ENCODE data around the gene NAA15. TPM values are rescaled to one million over a fixed set of nuclear protein-coding genes. Genes with fewer than 3 reads are reported as not detected.

Gene NAA15
- total RNA-seq, 1 donor from 2014 or later = 6.4 TPM

DNA sequence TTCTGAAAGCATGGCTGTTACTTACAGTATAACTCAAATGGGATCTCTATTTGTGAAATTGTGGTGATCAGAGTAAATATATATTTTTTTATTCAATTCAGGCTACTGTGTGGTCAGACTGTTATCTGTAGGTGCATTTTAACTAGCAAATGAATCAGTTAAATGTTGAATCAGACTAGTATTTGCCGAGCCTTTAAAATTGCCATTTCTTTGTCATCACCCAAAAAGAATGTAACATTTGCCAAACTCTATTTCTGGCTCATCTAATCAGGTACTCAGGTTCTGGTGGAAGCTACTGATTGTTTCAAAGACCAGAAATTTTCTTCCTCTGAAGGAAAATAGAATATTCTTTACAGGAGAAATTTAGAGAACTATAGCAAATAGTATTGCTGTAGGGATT is 1.8 kb upstream of the NAA15 start:
- Histone ChIP-seq H3K36me3 (no peaks in the 10 kb centered on the region), H3K4me3 (peak overlapping the region; percentile 78 to 99), H3K4me1 (peaks cover 3 to 37% of the 10 kb centered on the region in 2 donors), H3K9me3 (no peaks in the 10 kb centered on the region), H3K27ac (peak overlapping the region; percentile 54 to 92), H3K27me3 (no peaks in the 10 kb centered on the region)
- DNase-seq (ENCODE audit: low spot score in 2 of 2) = no peak
- no peak for TF ChIP-seq CTCF (IDR thresholded peaks at IDR 0.05)
- intact Hi-C loops (cut with DNase I) = no loop called here

GRCh38 chr4:139300431-139301112 is 733 bp upstream of the NAA15 start:
- Histone ChIP-seq H3K36me3 (no peaks in the 10 kb centered on the region), H3K4me1 (peaks cover 3 to 34% of the 10 kb centered on the region in 2 donors)
- peak in 1 of 2 donors; percentile 74 for DNase-seq (ENCODE audit: low spot score in 2 of 2)

DNA sequence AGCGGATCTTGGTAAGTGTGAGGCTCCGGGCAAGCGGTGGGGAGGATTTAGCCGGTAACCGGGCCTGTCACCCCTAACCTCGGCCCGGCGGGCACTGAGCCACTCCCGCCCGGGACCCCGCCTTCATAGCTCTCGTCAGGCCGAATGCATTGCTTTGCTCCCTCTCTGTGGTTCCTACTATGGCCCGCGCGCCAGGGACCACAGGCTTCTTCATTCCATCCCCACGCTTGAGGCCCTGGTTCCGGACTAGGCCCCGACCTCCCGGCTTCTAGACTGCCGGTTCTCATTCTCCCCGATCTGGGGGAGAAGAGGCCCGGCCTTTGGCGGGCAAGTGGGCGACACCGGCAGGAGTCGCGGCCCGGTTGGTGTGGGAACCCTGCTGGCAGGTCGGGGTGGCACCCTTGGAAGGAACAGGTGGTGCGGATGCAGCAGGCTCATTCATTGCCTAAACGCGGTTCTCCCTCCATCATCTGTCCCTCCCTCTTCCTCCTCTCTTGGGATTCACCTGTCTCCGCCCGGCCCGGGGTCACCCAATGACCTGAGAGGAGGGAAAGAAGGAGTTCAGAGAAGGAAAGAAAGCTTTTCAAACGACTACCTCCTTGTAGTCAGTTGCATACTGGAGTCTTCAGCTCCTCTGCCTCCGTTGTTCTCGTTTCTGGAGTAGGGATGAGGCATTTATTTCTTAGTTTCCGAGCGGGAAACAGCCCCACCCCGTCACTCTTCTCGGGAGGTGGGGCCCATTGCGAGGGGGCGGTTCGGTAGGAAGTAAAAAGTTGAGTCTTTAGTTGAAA is 711 bp downstream of the NAA15 start, which contains the start of gene NDUFC1:
TSS of gene NDUFC1 (minus strand) at position 657 of the 791 bp plus-strand sequence. CDS start 6,679 bp downstream, outside the sequence.
- H3K27ac ChIP-seq = peak within 1 kb of the TSS; percentile 92 to 95
- intact Hi-C loops (cut with DNase I) = loop anchor here (1.0 to 5.0 kb wide), 4 partner anchors 124 to 1920 kb away; partner anchors contain the start of gene ZNF330
- DNase-seq (ENCODE audit: low spot score in 2 of 2) = peak in 1 of 2 donors; percentile 77
- no peaks in the 10 kb centered on the region for H3K27me3 ChIP-seq
- peaks cover 3 to 35% of the 10 kb centered on the region in 2 donors for H3K4me1 ChIP-seq
- H3K4me3 ChIP-seq = peak within 1 kb of the TSS; percentile 78 to 99
- peak; percentile 16 to 27 (median 19) for TF ChIP-seq CTCF (IDR thresholded peaks at IDR 0.05)
- H3K9me3 ChIP-seq = no peaks in the 10 kb centered on the region
- H3K36me3 ChIP-seq = no peaks in the 10 kb centered on the region

More at GRCh38 chr4:139300431-139301112, 733 bp upstream of the NAA15 start:
- TF ChIP-seq CTCF (IDR thresholded peaks at IDR 0.05) = no peak
- Histone ChIP-seq H3K27ac (peak overlapping the region; percentile 92 to 95), H3K27me3 (no peaks in the 10 kb centered on the region), H3K4me3 (peak overlapping the region; percentile 78 to 99), H3K9me3 (no peaks in the 10 kb centered on the region)
- intact Hi-C loops (cut with DNase I) = loop anchor here (1.0 to 5.0 kb wide), 5 partner anchors 57 to 1922 kb away; partner anchors contain the start of gene ZNF330

DNA sequence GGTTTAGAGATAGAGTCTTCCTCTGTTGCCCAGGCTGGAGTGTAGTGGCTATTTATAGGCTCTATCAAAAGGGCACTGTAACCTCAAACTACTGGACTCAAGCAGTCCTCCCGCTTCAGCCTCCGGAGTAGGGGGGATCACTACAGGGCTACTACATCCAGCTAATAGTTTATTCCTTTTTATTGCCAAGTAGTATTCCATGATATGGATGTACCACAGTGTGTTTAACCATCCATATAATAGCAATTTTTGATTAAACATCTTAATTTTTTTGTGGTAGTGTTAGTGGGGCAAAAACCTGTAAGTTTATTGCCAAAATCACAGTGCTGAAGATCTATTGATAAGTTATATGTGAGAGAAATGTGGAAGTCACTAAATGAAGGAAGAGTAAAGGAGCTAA is 3.6 kb downstream of the NAA15 start:
- no peaks in the 10 kb centered on the region for H3K27me3 ChIP-seq
- DNase-seq (ENCODE audit: low spot score in 2 of 2) = no peak
- no peaks in the 10 kb centered on the region for H3K9me3 ChIP-seq
- no peak overlapping the region for H3K27ac ChIP-seq
- no peak for TF ChIP-seq CTCF (IDR thresholded peaks at IDR 0.05)
- intact Hi-C loops (cut with DNase I) = loop anchor here (5.0 kb wide), 1 partner anchor 1917 kb away; the partner anchor contains the start of gene ZNF330
- no peaks in the 10 kb centered on the region for H3K36me3 ChIP-seq
- no peak overlapping the region for H3K4me3 ChIP-seq
- H3K4me1 ChIP-seq = peaks cover 3 to 20% of the 10 kb centered on the region in 2 donors

- DNase-seq (ENCODE audit: low spot score in 2 of 2) = no peak
- Histone ChIP-seq H3K9me3 (no peaks in the 10 kb centered on the region), H3K4me3 (no peak overlapping the region), H3K27ac (no peak overlapping the region), H3K27me3 (no peaks in the 10 kb centered on the region), H3K36me3 (no peaks in the 10 kb centered on the region), H3K4me1 (peaks cover 0 to 8% of the 10 kb centered on the region in 2 donors)
- intact Hi-C loops (cut with DNase I) = no loop called here
- TF ChIP-seq CTCF (IDR thresholded peaks at IDR 0.05) = no peak
Observed at GRCh38 chr4:139311909-139312308, 10.6 kb downstream of the NAA15 start.

All from ascending aorta (tissue), 2 donors.